Measurements from ENCODE around the gene NPAS3. TPM values are rescaled to one million over a fixed set of nuclear protein-coding genes. Genes with fewer than 3 reads are reported as not detected.
A peak's percentile ranks its signal among the peaks of the same experiment; 100 is the strongest.

NPAS3 gene
- total RNA-seq, 1 donor from 2014 or later: 2.5 TPM

GRCh38 chr14:33669111-33669510 is 730.4 kb downstream of the NPAS3 start:
- H3K4me1 ChIP-seq: no peaks in the 10 kb centered on the region

GRCh38 chr14:33670235-33670634 is 731.6 kb downstream of the NPAS3 start:
- H3K4me1 ChIP-seq: no peaks in the 10 kb centered on the region
- no peak for DNase-seq
- no peaks in the 10 kb centered on the region for H3K27me3 ChIP-seq (ENCODE audit: low read depth)
- intact Hi-C loops (cut with micrococcal nuclease): no loop called here
- H3K36me3 ChIP-seq: no peaks in the 10 kb centered on the region
- no peaks in the 10 kb centered on the region for H3K9me3 ChIP-seq (replicated peaks)
- H3K4me3 ChIP-seq: no peak overlapping the region
- TF ChIP-seq CTCF (IDR thresholded peaks at IDR 0.05; ENCODE audit: borderline replicate concordance): no peak
- H3K27ac ChIP-seq (replicated peaks): no peak overlapping the region

More at GRCh38 chr14:33669111-33669510, 730.4 kb downstream of the NPAS3 start:
- Histone ChIP-seq H3K9me3 (replicated peaks) (peaks cover 4% of the 10 kb centered on the region), H3K27me3 (ENCODE audit: low read depth) (no peaks in the 10 kb centered on the region), H3K27ac (replicated peaks) (no peak overlapping the region), H3K36me3 (no peaks in the 10 kb centered on the region), H3K4me3 (no peak overlapping the region)
- DNase-seq: no peak
- no peak for TF ChIP-seq CTCF (IDR thresholded peaks at IDR 0.05; ENCODE audit: borderline replicate concordance)
- intact Hi-C loops (cut with micrococcal nuclease): no loop called here

DNA sequence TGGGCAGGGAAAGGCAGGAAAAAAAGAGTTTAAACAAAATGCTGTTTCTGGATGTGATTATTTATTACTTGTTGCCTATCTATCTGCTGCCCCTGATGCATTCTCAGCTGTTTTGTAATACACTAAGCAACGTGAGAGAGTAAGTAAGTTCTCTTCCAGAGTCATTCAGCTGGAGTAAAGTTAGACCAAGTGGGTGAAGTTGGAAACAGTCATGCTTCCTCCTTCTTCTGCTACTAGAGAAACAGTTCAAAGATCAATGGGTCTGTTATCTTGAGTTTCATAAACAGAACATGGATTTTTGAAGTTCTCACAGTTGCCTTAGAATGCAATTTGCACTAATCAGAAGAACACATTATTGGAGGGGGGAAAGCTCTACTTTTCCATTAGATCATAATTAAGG is 732.9 kb downstream of the NPAS3 start:
- Histone ChIP-seq H3K4me3 (no peak overlapping the region), H3K9me3 (replicated peaks) (no peaks in the 10 kb centered on the region), H3K4me1 (no peaks in the 10 kb centered on the region), H3K36me3 (no peaks in the 10 kb centered on the region), H3K27ac (replicated peaks) (no peak overlapping the region), H3K27me3 (ENCODE audit: low read depth) (no peaks in the 10 kb centered on the region)
- intact Hi-C loops (cut with micrococcal nuclease): no loop called here
- no peak for TF ChIP-seq CTCF (IDR thresholded peaks at IDR 0.05; ENCODE audit: borderline replicate concordance)
- no peak for DNase-seq

DNA sequence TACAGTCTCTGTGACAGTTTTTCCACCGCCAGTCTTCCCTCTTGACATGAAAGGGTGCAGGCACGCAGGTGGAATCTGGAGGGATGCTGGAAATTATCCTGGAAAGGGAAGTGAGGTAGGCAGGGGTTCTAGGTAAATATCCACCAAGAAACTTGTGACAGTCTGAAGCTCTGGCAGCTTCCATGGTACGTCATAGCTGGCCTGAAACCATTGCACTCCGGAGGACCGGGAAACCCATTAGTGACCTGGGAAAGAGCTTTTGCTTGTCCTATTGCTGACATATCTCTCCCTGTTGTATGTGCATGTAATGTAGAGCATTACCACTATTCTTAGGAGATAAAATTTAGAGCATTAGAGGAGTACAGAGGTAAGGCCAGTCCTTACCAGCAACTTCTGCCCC is 736.2 kb downstream of the NPAS3 start:
- no peaks in the 10 kb centered on the region for H3K27me3 ChIP-seq (ENCODE audit: low read depth)
- H3K9me3 ChIP-seq (replicated peaks): no peaks in the 10 kb centered on the region
- no peaks in the 10 kb centered on the region for H3K36me3 ChIP-seq
- DNase-seq: no peak
- no peak for TF ChIP-seq CTCF (IDR thresholded peaks at IDR 0.05; ENCODE audit: borderline replicate concordance)
- no peak overlapping the region for H3K27ac ChIP-seq (replicated peaks)
- H3K4me3 ChIP-seq: no peak overlapping the region
- H3K4me1 ChIP-seq: no peaks in the 10 kb centered on the region
- intact Hi-C loops (cut with micrococcal nuclease): no loop called here

GRCh38 chr14:33675415-33676130 is 736.9 kb downstream of the NPAS3 start:
- TF ChIP-seq CTCF (IDR thresholded peaks at IDR 0.05; ENCODE audit: borderline replicate concordance): no peak
- Histone ChIP-seq H3K4me3 (peak overlapping the region; percentile 53), H3K27me3 (ENCODE audit: low read depth) (no peaks in the 10 kb centered on the region), H3K36me3 (no peaks in the 10 kb centered on the region), H3K27ac (replicated peaks) (no peak overlapping the region), H3K4me1 (no peaks in the 10 kb centered on the region), H3K9me3 (replicated peaks) (no peaks in the 10 kb centered on the region)
- no peak for DNase-seq
- intact Hi-C loops (cut with micrococcal nuclease): no loop called here
